Tibial nerve (tissue), 4 donors: ENCODE measurements around the gene SMOC1. TPM values are rescaled to one million over a fixed set of nuclear protein-coding genes. Genes with fewer than 3 reads are reported as not detected.

Experiments
- DNase-seq, 2 donors: peaks; one replicate each; pipeline ENCODE4 v3.0.0-alpha.2; 2019; ENCODE audit warnings: low spot score in 2 of 2
- H3K27ac ChIP-seq, 4 donors: fragments of 200-600 bp; sonication (generic) in 3 of 4; one replicate each; pipeline ENCODE4 v1.5.1; 2017 to 2019; ENCODE audit warnings: mild to moderate bottlenecking in 1 of 4
- H3K27me3 ChIP-seq, 2 donors: fragments of 200-600 bp; sonication (generic) in 1 of 2; one replicate each; pipeline versions ENCODE4 v1.5.1 to v1.6.0; 2017 to 2019
- H3K36me3 ChIP-seq, 3 donors: fragments of 200-600 bp; sonication (generic); one replicate each; pipeline ENCODE4 v1.5.1; 2018 to 2019
- H3K4me1 ChIP-seq, 4 donors: fragments of 200-600 bp; sonication (generic) in 3 of 4; one replicate each; pipeline ENCODE4 v1.5.1; 2017 to 2019
- H3K4me3 ChIP-seq, 4 donors: fragments of 200-600 bp; sonication (generic) in 3 of 4; one replicate each; pipeline ENCODE4 v1.5.1; 2017 to 2019; ENCODE audit warnings: mild to moderate bottlenecking in 1 of 4, moderate library complexity in 1 of 4
- H3K9me3 ChIP-seq, 4 donors: fragments of 200-600 bp; sonication (generic) in 3 of 4; one replicate each; pipeline ENCODE4 v1.5.1; 2017 to 2019
- CTCF ChIP-seq, 5 experiments: fragments of 200-600 bp in 3 of 5; fragments of 450-650 bp in 2 of 5; sonication (generic) in 3 of 5; IDR thresholded peaks; one replicate each; pipeline ENCODE4 v1.5.1; 2016 to 2019; ENCODE audit warnings: antibody characterized with exemption in 5 of 5, mild to moderate bottlenecking in 3 of 5, moderate library complexity in 2 of 5
- EP300 ChIP-seq, 2 donors: sonication (generic); formaldehyde crosslinking; IDR thresholded peaks; one replicate each; pipeline ENCODE4 v1.6.1; 2017; ENCODE audit warnings: antibody characterized with exemption in 2 of 2, mild to moderate bottlenecking in 1 of 2
- POLR2A ChIP-seq, 2 donors: fragments of 450-650 bp; IDR thresholded peaks; one replicate each; pipeline ENCODE4 v1.6.1; 2017; ENCODE audit warnings: antibody characterized with exemption in 2 of 2, mild to moderate bottlenecking in 2 of 2, moderate library complexity in 2 of 2
- WGBS, 2 donors: methylation state at CpG; one replicate each; pipeline ENCODE4 v1.1.5; 2018; 5-methylcytosine and 5-hydroxymethylcytosine counted together
- total RNA-seq, 4 donors: library from RNA; depleted of rRNA; stranded (reverse); fragments of >200 nt; gene quantifications; one replicate each; pipeline ENCODE4 v1.1.0, GENCODE V29; 2016

SMOC1 gene
- total RNA-seq, 4 donors from 2014 or later = 6.0 to 14.4 (median 13.3) TPM

GRCh38 chr14:69848903-69849391, 30.3 kb upstream of the SMOC1 start:
- Histone ChIP-seq H3K9me3 (no peaks in the 10 kb centered on the region), H3K4me1 (no peaks in the 10 kb centered on the region), H3K27ac (no peak overlapping the region), H3K4me3 (no peak overlapping the region), H3K27me3 (peaks cover 0 to 43% of the 10 kb centered on the region in 2 donors), H3K36me3 (no peaks in the 10 kb centered on the region)
- WGBS, 2 donors = 52% methylated on average over 6 of the region's 6 CpGs
- TF ChIP-seq EP300 (IDR thresholded peaks at IDR 0.05) (no peak), CTCF (IDR thresholded peaks at IDR 0.05) (no peak), POLR2A (IDR thresholded peaks at IDR 0.05) (no peak)
- DNase-seq = no peak

- H3K27me3 ChIP-seq = peaks cover 0 to 43% of the 10 kb centered on the region in 2 donors
- no peak for DNase-seq
Measured at GRCh38 chr14:69850086-69850735, 29.0 kb upstream of the SMOC1 start.

GRCh38 chr14:69850736-69851112, 28.5 kb upstream of the SMOC1 start:
- H3K27ac ChIP-seq = no peak overlapping the region
- TF ChIP-seq EP300 (IDR thresholded peaks at IDR 0.05) (no peak), CTCF (IDR thresholded peaks at IDR 0.05) (no peak), POLR2A (IDR thresholded peaks at IDR 0.05) (no peak)
- 75 to 83% methylated on average over 2 of the region's 2 CpGs for WGBS, 2 donors

More at GRCh38 chr14:69850086-69850735, 29.0 kb upstream of the SMOC1 start:
- Histone ChIP-seq H3K27ac (no peak overlapping the region), H3K9me3 (no peaks in the 10 kb centered on the region), H3K4me1 (no peaks in the 10 kb centered on the region), H3K4me3 (peak overlapping the region in 1 of 4 donors; percentile 8), H3K36me3 (no peaks in the 10 kb centered on the region)
- WGBS, 2 donors = 36 to 48% methylated on average over 20 to 35 of the region's 35 CpGs
- TF ChIP-seq EP300 (IDR thresholded peaks at IDR 0.05) = no peak
- TF ChIP-seq POLR2A (IDR thresholded peaks at IDR 0.05) = no peak
- TF ChIP-seq CTCF (IDR thresholded peaks at IDR 0.05) = no peak

DNA sequence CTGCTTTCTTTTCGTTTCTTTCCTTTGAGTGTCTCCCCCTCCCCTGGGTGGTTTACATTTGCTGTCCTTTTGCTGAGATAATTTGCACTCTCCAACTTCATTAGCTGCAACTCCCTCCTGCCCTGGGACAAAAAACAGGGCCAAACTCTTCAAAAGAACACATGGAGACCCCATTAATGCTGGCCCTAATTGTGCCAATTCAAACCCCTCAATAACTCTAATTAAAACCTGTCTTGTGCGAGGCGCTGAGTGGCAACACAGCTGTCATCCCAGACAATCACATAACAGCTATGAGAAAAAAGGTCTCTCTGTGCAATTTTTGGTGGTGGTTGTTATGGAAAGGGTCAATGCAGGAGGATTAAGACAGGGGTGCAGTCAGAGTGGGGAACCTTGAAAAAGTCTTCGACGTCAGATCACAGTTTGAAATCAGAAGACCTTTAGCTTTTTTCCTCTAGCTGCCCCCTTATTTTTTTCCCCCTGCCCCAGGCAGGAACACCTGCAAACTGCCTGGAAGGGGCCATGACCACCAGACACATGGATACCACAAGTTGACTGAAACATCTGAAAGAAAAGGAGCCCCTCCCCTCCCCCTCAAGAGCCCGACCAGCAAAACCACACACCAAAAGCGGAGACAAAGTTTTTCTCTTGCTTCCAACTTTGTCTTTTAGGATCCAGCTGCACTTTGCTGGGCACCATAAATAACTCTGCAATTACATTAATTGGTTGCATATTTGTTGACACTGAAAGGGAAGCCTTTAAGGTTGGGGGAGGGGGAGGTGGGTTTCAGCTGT, 26.5 kb upstream of the SMOC1 start:
- peaks cover 0 to 43% of the 10 kb centered on the region in 2 donors for H3K27me3 ChIP-seq
- no peaks in the 10 kb centered on the region for H3K36me3 ChIP-seq
- WGBS, 2 donors = 56 to 58% methylated on average over 7 of the region's 7 CpGs
- TF ChIP-seq POLR2A (IDR thresholded peaks at IDR 0.05) = no peak
- no peak for TF ChIP-seq CTCF (IDR thresholded peaks at IDR 0.05)
- no peaks in the 10 kb centered on the region for H3K4me1 ChIP-seq
- H3K9me3 ChIP-seq = no peaks in the 10 kb centered on the region
- DNase-seq = no peak
- no peak overlapping the region for H3K4me3 ChIP-seq
- no peak overlapping the region for H3K27ac ChIP-seq

More at GRCh38 chr14:69850736-69851112, 28.5 kb upstream of the SMOC1 start:
- Histone ChIP-seq H3K9me3 (no peaks in the 10 kb centered on the region), H3K27me3 (peaks cover 0 to 43% of the 10 kb centered on the region in 2 donors), H3K4me1 (no peaks in the 10 kb centered on the region), H3K4me3 (no peak overlapping the region), H3K36me3 (no peaks in the 10 kb centered on the region)
- DNase-seq = no peak

GRCh38 chr14:69853774-69854173, 25.4 kb upstream of the SMOC1 start:
- WGBS, 2 donors = 52 to 65% methylated on average over 7 of the region's 7 CpGs
- TF ChIP-seq POLR2A (IDR thresholded peaks at IDR 0.05) = no peak
- no peak for TF ChIP-seq CTCF (IDR thresholded peaks at IDR 0.05)
- no peak for TF ChIP-seq EP300 (IDR thresholded peaks at IDR 0.05)
- DNase-seq = no peak
- Histone ChIP-seq H3K27ac (no peak overlapping the region), H3K9me3 (no peaks in the 10 kb centered on the region), H3K4me1 (no peaks in the 10 kb centered on the region), H3K4me3 (no peak overlapping the region), H3K36me3 (no peaks in the 10 kb centered on the region), H3K27me3 (peaks cover 0 to 42% of the 10 kb centered on the region in 2 donors)
